ENCODE data around the gene KDELR1. TPM values are rescaled to one million over a fixed set of nuclear protein-coding genes. Genes with fewer than 3 reads are reported as not detected.

Gene KDELR1
- total RNA-seq, 1 donor from 2014 or later, result 227 TPM

- Mint-ChIP-seq H3K4me3 (no peak overlapping the region), H3K27me3 (peaks cover 18% of the 10 kb centered on the region), H3K9me3 (no peaks in the 10 kb centered on the region), H3K36me3 (no peaks in the 10 kb centered on the region), H3K27ac (no peak overlapping the region), H3K4me1 (ENCODE audit: unreplicated experiment) (peaks cover 15% of the 10 kb centered on the region)
- DNase-seq (ENCODE audit: extremely low spot score, unreplicated experiment), result no peak
- TF ChIP-seq CTCF (conservative IDR thresholded peaks at IDR 0.05), result no peak
These were observed 24.0 kb upstream of the KDELR1 start for GRCh38 chr19:48415395-48415794.

GRCh38 chr19:48413879-48414587 lies 22.7 kb upstream of the KDELR1 start:
- Mint-ChIP-seq H3K4me3 (peak overlapping the region; percentile 86), H3K9me3 (no peaks in the 10 kb centered on the region), H3K27me3 (peaks cover 18% of the 10 kb centered on the region), H3K27ac (no peak overlapping the region), H3K36me3 (no peaks in the 10 kb centered on the region), H3K4me1 (ENCODE audit: unreplicated experiment) (peaks cover 12% of the 10 kb centered on the region)
- no peak for DNase-seq (ENCODE audit: extremely low spot score, unreplicated experiment)
- no peak for TF ChIP-seq CTCF (conservative IDR thresholded peaks at IDR 0.05)

- H3K27ac Mint-ChIP-seq, result peak overlapping the region; percentile 22
- no peak for DNase-seq (ENCODE audit: extremely low spot score, unreplicated experiment)
- peaks cover 11% of the 10 kb centered on the region for H3K4me1 Mint-ChIP-seq (ENCODE audit: unreplicated experiment)
- H3K36me3 Mint-ChIP-seq, result no peaks in the 10 kb centered on the region
- H3K9me3 Mint-ChIP-seq, result no peaks in the 10 kb centered on the region
- peaks cover 11% of the 10 kb centered on the region for H3K27me3 Mint-ChIP-seq
- H3K4me3 Mint-ChIP-seq, result no peak overlapping the region
- no peak for TF ChIP-seq CTCF (conservative IDR thresholded peaks at IDR 0.05)
These were observed 14.5 kb upstream of the KDELR1 start for GRCh38 chr19:48405850-48406249.

GRCh38 chr19:48405010-48405659 lies 13.8 kb upstream of the KDELR1 start:
- no peak overlapping the region for H3K4me3 Mint-ChIP-seq
- no peak for TF ChIP-seq CTCF (conservative IDR thresholded peaks at IDR 0.05)
- H3K27me3 Mint-ChIP-seq, result peaks cover 16% of the 10 kb centered on the region
- H3K36me3 Mint-ChIP-seq, result no peaks in the 10 kb centered on the region
- DNase-seq (ENCODE audit: extremely low spot score, unreplicated experiment), result no peak
- no peaks in the 10 kb centered on the region for H3K9me3 Mint-ChIP-seq
- no peak overlapping the region for H3K27ac Mint-ChIP-seq
- peaks cover 16% of the 10 kb centered on the region for H3K4me1 Mint-ChIP-seq (ENCODE audit: unreplicated experiment)

- H3K27ac Mint-ChIP-seq, result peak overlapping the region; percentile 44
- peaks cover 16% of the 10 kb centered on the region for H3K4me1 Mint-ChIP-seq (ENCODE audit: unreplicated experiment)
- no peaks in the 10 kb centered on the region for H3K9me3 Mint-ChIP-seq
- no peak for DNase-seq (ENCODE audit: extremely low spot score, unreplicated experiment)
- TF ChIP-seq CTCF (conservative IDR thresholded peaks at IDR 0.05), result no peak
- H3K36me3 Mint-ChIP-seq, result no peaks in the 10 kb centered on the region
- peaks cover 18% of the 10 kb centered on the region for H3K27me3 Mint-ChIP-seq
- no peak overlapping the region for H3K4me3 Mint-ChIP-seq
These were observed 12.3 kb upstream of the KDELR1 start for GRCh38 chr19:48403606-48404005.

Measured in type B pancreatic cell (in vitro differentiated cells).